IMR-90 (cell line): ENCODE data around the gene PITPNM3. TPM values are rescaled to one million over a fixed set of nuclear protein-coding genes. Genes with fewer than 3 reads are reported as not detected.
"Not testable (repeated sequence)": the region's sequence is repeated elsewhere in the genome, so short reads cannot be mapped to it uniquely, and the experiment has no call there.

Source experiments
- ATAC-seq: fragments of 200-7000 bp; cut with Tn5 transposase; 2 replicates; pipeline ENCODE4 v1.9.1; 2020; ENCODE audit warnings: low read depth, mild to moderate bottlenecking, moderate library complexity
- BruUV-seq: library from RNA; stranded (reverse); fragments of 400-500 nt; replicated peaks from 2 replicates; lab custom pipeline; 2021; lab: Mats Ljungman, UMichigan
- CTCF ChIA-PET: fragments of 300-600 bp; formaldehyde crosslinking; extraction: SDS; loops from one replicate; lab custom pipeline; 2021; ENCODE audit warnings: antibody characterized with exemption; lab: Yijun Ruan, JAX
- POLR2A ChIA-PET: fragments of 300-600 bp; sonication (Branson Sonifier 250); formaldehyde crosslinking; loops from one replicate; lab custom pipeline; 2022; ENCODE audit warnings: antibody characterized with exemption; ENCODE audit not compliant: unreplicated experiment; lab: Charles Lee
- DNase-seq: peaks from one replicate; pipeline ENCODE4 v3.0.0; 2013
- H2AFZ ChIP-seq: replicated peaks from 2 replicates; pipeline ENCODE3; 2013; ENCODE audit warnings: low read length, mild to moderate bottlenecking; ENCODE audit not compliant: poor library complexity
- H2AK5ac ChIP-seq: 2 replicates; pipeline ENCODE4 v1.6.1; 2013; ENCODE audit warnings: low read depth, low read length, inconsistent platforms
- H2AK9ac ChIP-seq: replicated peaks from 2 replicates; pipeline ENCODE3; 2013; ENCODE audit warnings: mild to moderate bottlenecking, low read depth, low read length, moderate library complexity; ENCODE audit not compliant: poor library complexity
- H2BK120ac ChIP-seq: 2 replicates; pipeline ENCODE4 v1.6.1; 2013; ENCODE audit warnings: low read depth, low read length, inconsistent platforms
- H2BK15ac ChIP-seq: 3 replicates; pipeline ENCODE4 v1.6.1; 2013; ENCODE audit warnings: low read depth, low read length, inconsistent platforms
- H2BK20ac ChIP-seq: 2 replicates; pipeline ENCODE4 v1.6.1; 2013; ENCODE audit warnings: low read depth, mild to moderate bottlenecking, inconsistent platforms, low read length, moderate library complexity
- H2BK5ac ChIP-seq: 2 replicates; pipeline ENCODE4 v1.6.1; 2013; ENCODE audit warnings: mild to moderate bottlenecking, low read depth, low read length, inconsistent platforms; ENCODE audit not compliant: poor library complexity, severe bottlenecking
- H3K14ac ChIP-seq: replicated peaks from 2 replicates; pipeline ENCODE4 v1.6.1; 2013; ENCODE audit warnings: low read depth, low read length, inconsistent platforms
- H3K18ac ChIP-seq: 2 replicates; pipeline ENCODE4 v1.6.1; 2013; ENCODE audit warnings: low read depth, low read length, control low read depth
- H3K23ac ChIP-seq: 2 replicates; pipeline ENCODE4 v1.6.1; 2013; ENCODE audit warnings: low read depth, low read length, inconsistent platforms
- H3K27ac ChIP-seq: 2 replicates; pipeline ENCODE4 v1.5.1; 2013; ENCODE audit warnings: mild to moderate bottlenecking, control low read depth, low read length; ENCODE audit not compliant: insufficient read depth
- H3K27me3 ChIP-seq: 2 replicates; pipeline ENCODE4 v1.6.1; 2013; ENCODE audit warnings: low read length; ENCODE audit not compliant: control insufficient read depth, insufficient read depth
- H3K36me3 ChIP-seq: 2 replicates; pipeline ENCODE4 v1.6.1; 2013; ENCODE audit warnings: low read length, mixed read lengths; ENCODE audit not compliant: control insufficient read depth, insufficient read depth
- H3K4ac ChIP-seq: 2 replicates; pipeline ENCODE4 v1.6.1; 2013; ENCODE audit warnings: low read depth, low read length, inconsistent platforms
- H3K4me1 ChIP-seq: 2 replicates; pipeline ENCODE4 v1.6.1; 2013; ENCODE audit warnings: low read length, mixed read lengths; ENCODE audit not compliant: control insufficient read depth, insufficient read depth
- H3K4me2 ChIP-seq: 2 replicates; pipeline ENCODE4 v1.6.1; 2013; ENCODE audit warnings: low read depth, mild to moderate bottlenecking, control low read depth, low read length, moderate library complexity
- H3K4me3 ChIP-seq: 2 replicates; pipeline ENCODE4 v1.5.1; 2013; ENCODE audit warnings: low read depth, mild to moderate bottlenecking, control low read depth, low read length, moderate library complexity; ENCODE audit not compliant: insufficient read depth
- H3K56ac ChIP-seq: 2 replicates; pipeline ENCODE4 v1.6.1; 2013; ENCODE audit warnings: low read length, inconsistent platforms; ENCODE audit not compliant: insufficient read depth; ENCODE audit errors: extremely low read depth
- H3K79me1 ChIP-seq, 2 experiments: 2 replicates each; pipeline ENCODE4 v1.6.1; 2013; ENCODE audit warnings: low read length in 2 of 2, inconsistent platforms in 1 of 2, low read depth in 1 of 2
- H3K9ac ChIP-seq: 2 replicates; pipeline ENCODE4 v1.6.1; 2013; ENCODE audit warnings: low read depth, low read length, control low read depth
- H3K9me1 ChIP-seq: 2 replicates; pipeline ENCODE4 v1.6.1; 2013; ENCODE audit warnings: low read length, inconsistent platforms; ENCODE audit not compliant: insufficient read depth
- H3K9me3 ChIP-seq: 2 replicates; pipeline ENCODE4 v1.6.1; 2013; ENCODE audit warnings: low read length; ENCODE audit not compliant: control insufficient read depth, insufficient read depth
- H4K20me1 ChIP-seq: 2 replicates; pipeline ENCODE4 v1.6.1; 2013; ENCODE audit warnings: low read length, inconsistent platforms; ENCODE audit not compliant: insufficient read depth
- H4K5ac ChIP-seq: 2 replicates; pipeline ENCODE4 v1.6.1; 2013; ENCODE audit warnings: mild to moderate bottlenecking, low read depth, low read length, control low read depth
- H4K8ac ChIP-seq, 2 experiments: 2 replicates each; pipeline ENCODE4 v1.6.1; 2013; ENCODE audit warnings: low read depth in 2 of 2, low read length in 2 of 2, control low read depth in 1 of 2, inconsistent platforms in 1 of 2
- H4K91ac ChIP-seq: 2 replicates; pipeline ENCODE4 v1.6.1; 2013; ENCODE audit warnings: low read depth, low read length, inconsistent platforms; ENCODE audit not compliant: insufficient read depth
- BHLHE40 ChIP-seq: fragments of 150-350 bp; IDR thresholded peaks from 2 replicates; pipeline ENCODE4 v1.6.1; 2016; ENCODE audit warnings: mild to moderate bottlenecking, low read depth, low read length
- RCOR1 ChIP-seq: IDR thresholded peaks from 2 replicates; pipeline ENCODE4 v1.6.1; 2012; ENCODE audit warnings: mild to moderate bottlenecking, low read length, improper control_type of control experiment; ENCODE audit not compliant: insufficient replicate concordance
- RFX5 ChIP-seq: IDR thresholded peaks from 2 replicates; pipeline ENCODE4 v1.8.0; 2012; ENCODE audit warnings: low read depth, mild to moderate bottlenecking, low read length, moderate library complexity
- SMC3 ChIP-seq: fragments of 150-350 bp; IDR thresholded peaks from 2 replicates; pipeline ENCODE4 v1.6.1; 2016; ENCODE audit warnings: low read depth, mild to moderate bottlenecking, antibody characterized with exemption, low read length, moderate library complexity
- WGBS, 2 experiments: methylation state at CpG; one replicate each; pipeline versions ENCODE4 v1.1.5 to v1.1.7; 2013; ENCODE audit warnings: missing lambda C conversion rate in 2 of 2; ENCODE audit not compliant: insufficient read length in 1 of 2; ENCODE audit errors: extremely low coverage in 2 of 2; 5-methylcytosine and 5-hydroxymethylcytosine counted together
- dilution Hi-C: fragments of 300-500 bp; cut with HindIII; formaldehyde crosslinking; loops from one replicate; pipeline ENCODE4 v1.14.3; 2018; ENCODE audit warnings: low sequenced_read_pairs; ENCODE audit not compliant: unreplicated experiment
- in situ Hi-C: fragments of 300-500 bp; cut with MboI; formaldehyde crosslinking; loops from 3 replicates; pipeline ENCODE4 v1.14.3; 2019; ENCODE audit warnings: low sequenced_read_pairs, inconsistent platforms, mixed read lengths
- intact Hi-C: fragments of 100-400 bp; cut with micrococcal nuclease; formaldehyde crosslinking; loops from 2 replicates; pipeline ENCODE4 v1.10.0; 2022
- polyA plus RNA-seq, 3 experiments: library from polyadenylated mRNA; depleted of rRNA; stranded (reverse); fragments of >200 nt; gene quantifications; 2 replicates each; pipeline ENCODE4 v1.2.3, GENCODE V29; 2012; ENCODE audit warnings: low replicate concordance in 1 of 3
- total RNA-seq: library from RNA; depleted of rRNA; stranded (reverse); fragments of >200 nt; gene quantifications from 2 replicates; pipeline ENCODE4 v1.2.3, GENCODE V29; 2012

PITPNM3 gene
- total and polyA plus RNA-seq, 2 of the 4 experiments (the other 2 are of a cell fraction), result 0.54 to 1.7 TPM

GRCh38 chr17:6596081-6596480 is 39.7 kb upstream of the PITPNM3 start:
- Histone ChIP-seq H4K8ac (no peak overlapping the region), H2AK5ac (no peak overlapping the region), H3K27me3 (no peaks in the 10 kb centered on the region), H3K23ac (no peak overlapping the region), H3K14ac (no peak overlapping the region), H2AK9ac (no peak overlapping the region), H3K4me1 (peaks cover 5% of the 10 kb centered on the region), H3K9me3 (no peaks in the 10 kb centered on the region), H3K56ac (no peak overlapping the region), H3K4me3 (no peak overlapping the region), H2BK120ac (no peak overlapping the region), H3K79me1 (peaks cover 2 to 16% of the 10 kb centered on the region in 2 experiments; a peak in 3 of 4 replicates), H3K9ac (no peak overlapping the region), H3K4ac (no peak overlapping the region), H3K9me1 (peaks cover 6% of the 10 kb centered on the region), H2BK5ac (no peak overlapping the region), H4K5ac (no peak overlapping the region), H2AFZ (no peak overlapping the region), H2BK15ac (no peak overlapping the region), H3K27ac (no peak overlapping the region), H4K20me1 (peaks cover 4% of the 10 kb centered on the region; the same call in 1 of the 2 replicates), H4K91ac (no peak overlapping the region), H3K36me3 (peaks cover 28% of the 10 kb centered on the region), H3K4me2 (no peak overlapping the region), H3K18ac (no peak overlapping the region), H2BK20ac (no peak overlapping the region)
- dilution Hi-C loops, result no loop called here
- ATAC-seq (no peak), DNase-seq (no peak)
- intact Hi-C loops, result no loop called here
- ChIA-PET POLR2A (no interaction called here), CTCF (interaction anchor here (1.2 kb wide), 1 partner anchor 10 kb away, joined by 3 read pairs; no protein-coding TSS in a partner anchor)
- 100% methylated on average over 4 of the region's 7 CpGs; no CpG with 5 or more reads in 1 of the 2 experiments for WGBS, 2 experiments
- no peak for TF ChIP-seq BHLHE40
- no peak for TF ChIP-seq RFX5
- TF ChIP-seq SMC3, result no peak
- TF ChIP-seq RCOR1, result no peak
- no TSS peak for BruUV-seq
- in situ Hi-C loops, result no loop called here

DNA sequence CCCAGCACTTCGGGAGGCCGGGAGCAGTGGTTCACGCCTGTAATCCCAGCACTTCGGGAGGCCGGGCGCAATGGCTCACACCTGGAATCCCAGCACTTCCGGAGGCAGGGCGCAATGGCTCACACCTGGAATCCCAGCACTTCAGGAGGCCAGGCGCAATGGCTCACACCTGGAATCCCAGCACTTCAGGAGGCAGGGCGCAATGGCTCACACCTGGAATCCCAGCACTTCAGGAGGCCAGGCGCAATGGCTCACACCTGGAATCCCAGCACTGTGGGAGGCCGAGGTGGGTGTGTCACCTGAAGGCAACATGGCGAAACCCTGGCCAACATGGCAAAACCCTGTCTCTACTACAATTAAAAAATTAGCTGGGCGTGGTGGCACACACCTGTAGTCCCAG is 37.0 kb upstream of the PITPNM3 start:
- H3K27ac ChIP-seq, H3K4ac ChIP-seq, H2BK120ac ChIP-seq, H3K4me1 ChIP-seq, in situ Hi-C loops, H3K4me2 ChIP-seq, H3K56ac ChIP-seq, H2BK15ac ChIP-seq, H2BK20ac ChIP-seq, ATAC-seq, CTCF ChIA-PET, dilution Hi-C loops, BruUV-seq, H2BK5ac ChIP-seq, H3K9ac ChIP-seq, H3K18ac ChIP-seq, DNase-seq, H2AFZ ChIP-seq, H3K14ac ChIP-seq, H3K23ac ChIP-seq, H2AK5ac ChIP-seq, H3K9me1 ChIP-seq, H2AK9ac ChIP-seq, H4K20me1 ChIP-seq, H3K27me3 ChIP-seq, H4K5ac ChIP-seq, H4K91ac ChIP-seq, H4K8ac ChIP-seq, H3K4me3 ChIP-seq, H3K9me3 ChIP-seq: not testable (repeated sequence)
- H3K36me3 ChIP-seq, result peaks cover 25% of the 10 kb centered on the region
- intact Hi-C loops, result loop anchor here (5.0 kb wide), 1 partner anchor 121 kb away; no protein-coding TSS in a partner anchor
- POLR2A ChIA-PET, result interaction anchor here (0.6 kb wide), 1 partner anchor 426 kb away, joined by 12 read pairs; no protein-coding TSS in a partner anchor
- peaks cover 9 to 16% of the 10 kb centered on the region in 2 experiments for H3K79me1 ChIP-seq
- 100% methylated on average over 9 of the region's 14 CpGs; no CpG with 5 or more reads in 1 of the 2 experiments for WGBS, 2 experiments
